HepG2 (cell line): ENCODE data around the gene TRIM74.
"Not testable (repeated sequence)": the region's sequence is repeated elsewhere in the genome, so short reads cannot be mapped to it uniquely, and the experiment has no call there.

Source experiments
- RAD21 ChIP-seq: fragments of 450-650 bp; formaldehyde crosslinking; IDR thresholded peaks from 2 replicates; pipeline ENCODE4 v1.5.0; 2020; ENCODE audit warnings: mild to moderate bottlenecking
- SNAPC4 ChIP-seq: sonication (generic); formaldehyde crosslinking; IDR thresholded peaks from 2 replicates; pipeline ENCODE4 v1.4.0; 2020; ENCODE audit warnings: mild to moderate bottlenecking, missing genetic modification reagents

DNA sequence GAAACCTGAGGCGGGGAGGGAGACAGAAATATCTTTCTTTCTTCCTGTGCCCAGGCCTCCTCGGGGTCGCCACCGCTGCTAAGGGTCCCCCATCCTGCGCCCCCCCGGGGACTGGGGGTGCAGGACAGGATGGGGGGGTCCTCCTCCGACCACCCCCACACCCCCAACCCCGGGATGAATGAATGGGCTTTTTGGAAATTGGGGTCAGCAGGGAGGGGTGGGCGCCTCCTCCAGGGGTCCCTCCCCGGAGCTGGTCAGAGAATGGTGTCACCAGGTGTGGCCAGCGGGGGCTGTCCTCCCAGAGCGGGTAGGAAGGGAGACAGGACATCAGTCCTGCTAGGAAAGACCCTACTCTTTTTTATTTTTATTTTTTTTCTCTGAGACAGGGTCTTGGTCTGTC lies 7.2 kb upstream of the TRIM74 start:
- not testable (repeated sequence) for TF ChIP-seq SNAPC4 (CRISPR knock-in tag); RAD21
